NCI-H774 (cell line): ENCODE data around the gene WT1.
"Not testable (repeated sequence)": the region's sequence is repeated elsewhere in the genome, so short reads cannot be mapped to it uniquely, and the experiment has no call there.

Source experiments
- DNase-seq: peaks from one replicate; lab custom pipeline; 2025; lab: John Stamatoyannopoulos, UW

WT1 gene

GRCh38 chr11:32387411-32387810 is 47.9 kb downstream of the WT1 start:
- DNase-seq: no peak

GRCh38 chr11:32386770-32387377 is 48.5 kb downstream of the WT1 start:
- no peak for DNase-seq

GRCh38 chr11:32385998-32386397 is 49.3 kb downstream of the WT1 start:
- no peak for DNase-seq

DNA sequence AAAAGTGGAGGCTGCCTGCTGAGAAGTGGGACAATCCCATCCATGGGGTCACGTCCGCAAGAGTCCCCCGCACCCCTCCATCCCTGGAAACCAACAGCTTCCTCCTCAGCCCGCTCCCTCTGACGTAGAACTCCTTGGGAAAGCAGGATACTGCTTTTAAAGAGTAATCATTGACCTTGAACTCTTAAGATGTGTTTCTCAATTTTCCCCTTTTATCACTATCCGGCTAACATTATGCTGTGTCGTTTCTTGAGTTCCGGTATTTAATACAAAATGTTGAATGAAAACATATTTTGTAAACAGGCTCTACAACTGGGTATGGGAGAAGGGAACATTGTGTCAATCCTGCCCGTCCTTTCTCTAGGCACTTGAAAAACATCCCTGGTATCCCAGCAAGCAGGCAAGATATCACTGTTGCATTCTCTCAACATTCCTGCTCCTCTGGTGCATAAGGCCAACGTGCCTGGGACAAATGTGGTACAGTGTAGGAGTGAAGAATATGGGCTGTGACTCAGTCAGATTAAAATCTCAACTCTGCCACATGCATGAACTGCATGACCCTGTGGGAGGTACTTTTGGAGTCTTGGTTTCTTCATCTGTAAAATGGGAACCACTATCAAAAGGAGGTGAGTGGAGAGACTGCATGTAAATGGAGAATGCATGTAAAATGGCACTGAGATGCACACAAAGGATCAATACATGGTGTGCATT is 52.8 kb downstream of the WT1 start:
- no peak for DNase-seq

- no peak for DNase-seq
Observed at GRCh38 chr11:32381179-32381578, 54.2 kb downstream of the WT1 start.

DNA sequence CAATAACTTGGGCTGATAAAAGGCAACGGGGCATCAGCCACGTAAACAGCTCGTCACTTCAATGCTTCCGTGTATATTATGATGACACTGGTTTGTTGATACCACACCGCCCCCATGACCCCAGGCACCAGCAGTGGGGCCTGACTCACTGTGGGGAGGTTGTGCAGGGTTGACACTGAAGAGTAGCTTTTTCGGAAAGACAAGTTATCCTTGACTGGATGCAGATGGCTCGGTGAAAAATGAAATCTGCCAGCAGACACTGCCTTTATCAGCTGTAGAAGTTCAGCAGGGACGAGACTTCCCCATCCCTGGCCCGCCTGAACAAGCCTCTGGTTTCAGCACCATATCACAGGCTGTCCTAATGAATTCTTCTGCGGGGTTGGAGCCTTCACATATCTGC is 55.6 kb downstream of the WT1 start:
- DNase-seq: no peak

DNA sequence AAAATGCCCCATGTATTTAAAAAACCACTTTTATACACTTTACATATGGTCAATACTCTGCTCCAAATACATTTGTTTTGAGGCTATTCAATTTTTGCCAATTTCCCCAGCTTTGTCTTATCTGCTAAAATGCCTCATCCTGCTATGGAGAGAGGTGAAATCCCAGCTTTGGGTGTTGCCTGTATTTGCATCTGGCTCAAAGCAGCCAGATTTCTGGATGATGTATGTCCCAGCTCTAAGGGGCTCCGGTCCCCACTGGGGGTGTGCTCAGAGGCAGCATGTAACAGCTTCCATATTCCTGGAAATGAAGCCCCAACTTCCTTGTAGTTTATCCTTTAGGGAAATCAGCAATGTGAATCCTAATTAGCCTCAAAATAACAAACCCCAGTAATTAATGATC is 59.5 kb downstream of the WT1 start:
- no peak for DNase-seq

DNA sequence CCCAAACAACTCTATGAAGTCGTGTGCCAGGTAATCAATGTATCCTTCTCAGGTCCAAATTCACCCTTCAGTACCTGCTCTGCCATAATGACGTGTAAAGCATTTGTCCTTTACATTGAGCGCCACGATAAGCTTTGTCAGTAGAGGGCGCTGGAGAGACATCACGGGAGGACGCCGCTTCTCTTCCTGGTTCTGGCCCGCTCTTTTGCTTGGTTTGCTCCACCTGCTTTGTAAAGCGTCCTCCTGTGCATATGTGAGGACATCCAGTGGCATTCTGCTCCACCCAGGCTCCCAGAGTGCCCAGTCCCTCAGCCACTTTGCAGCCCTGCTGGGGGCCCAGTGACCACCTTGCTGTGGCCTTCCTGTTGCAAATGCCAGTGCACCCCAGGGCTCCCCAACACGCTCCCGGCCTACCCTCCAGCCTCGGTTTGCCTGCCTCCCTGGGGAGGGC is 61.1 kb downstream of the WT1 start:
- DNase-seq: no peak

- not testable (repeated sequence) for DNase-seq
Observed at GRCh38 chr11:32369987-32370386, 65.4 kb downstream of the WT1 start.

DNA sequence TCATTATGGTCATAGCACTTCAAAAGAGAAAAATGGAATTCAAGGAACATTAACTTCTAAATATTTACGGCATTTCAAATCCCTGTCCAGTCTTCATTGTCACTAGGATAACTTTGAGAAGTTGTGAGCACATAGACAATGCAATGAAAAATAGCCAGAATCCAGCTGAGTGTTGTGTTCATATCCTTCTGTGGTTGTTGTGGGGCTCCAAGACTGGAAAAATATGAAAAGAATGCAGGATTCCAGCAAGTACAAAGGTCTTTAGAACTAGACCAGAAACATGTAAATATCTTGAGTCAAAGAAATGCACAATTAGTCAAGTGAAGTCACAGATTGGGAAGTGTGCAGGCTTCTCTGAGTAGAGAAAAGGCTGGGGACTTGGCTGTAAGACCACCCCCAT is 68.7 kb downstream of the WT1 start:
- DNase-seq: no peak

DNA sequence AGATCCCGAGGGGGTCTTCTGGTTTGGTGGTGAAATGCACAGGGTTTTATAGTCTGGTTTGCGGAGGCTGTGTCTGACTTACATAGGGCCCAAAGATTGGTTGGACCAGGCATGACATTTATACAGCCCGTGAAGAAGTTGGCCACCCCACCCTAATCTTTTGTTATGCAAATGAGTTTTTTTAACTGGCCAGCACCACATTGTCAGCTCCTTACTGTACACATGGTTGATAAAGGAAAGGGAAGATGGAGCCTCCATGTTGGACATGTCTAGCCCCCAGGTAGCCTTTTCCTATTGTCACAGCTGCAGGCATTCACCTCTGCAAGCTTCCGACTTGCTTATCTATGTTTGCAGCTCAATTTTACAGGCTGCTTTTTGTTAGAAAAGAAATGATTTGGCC is 70.1 kb downstream of the WT1 start:
- no peak for DNase-seq

- DNase-seq: no peak
Observed at GRCh38 chr11:32358729-32359128, 76.6 kb downstream of the WT1 start.

DNA sequence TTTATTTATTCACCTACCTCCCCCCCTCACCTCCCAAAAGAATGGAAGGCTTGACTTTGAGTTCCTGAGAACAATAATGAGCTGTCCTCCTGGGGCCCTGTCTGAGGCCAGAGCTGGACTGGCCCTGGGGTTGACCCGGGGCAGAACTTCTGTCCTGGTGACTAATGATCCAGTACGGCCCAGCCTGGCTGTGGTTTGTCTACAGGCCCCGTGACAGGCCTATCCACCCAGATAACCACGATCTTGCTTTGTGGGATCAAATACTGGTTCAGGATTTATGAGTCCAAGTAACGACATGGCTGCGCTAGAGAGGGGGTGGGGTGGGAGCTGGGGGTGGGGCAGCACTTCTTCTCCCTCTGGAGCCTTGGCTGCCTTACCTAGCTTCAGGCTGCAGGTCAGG is 81.5 kb downstream of the WT1 start:
- DNase-seq: no peak

- DNase-seq: no peak
Observed at GRCh38 chr11:32348502-32348901, 86.8 kb downstream of the WT1 start.

DNA sequence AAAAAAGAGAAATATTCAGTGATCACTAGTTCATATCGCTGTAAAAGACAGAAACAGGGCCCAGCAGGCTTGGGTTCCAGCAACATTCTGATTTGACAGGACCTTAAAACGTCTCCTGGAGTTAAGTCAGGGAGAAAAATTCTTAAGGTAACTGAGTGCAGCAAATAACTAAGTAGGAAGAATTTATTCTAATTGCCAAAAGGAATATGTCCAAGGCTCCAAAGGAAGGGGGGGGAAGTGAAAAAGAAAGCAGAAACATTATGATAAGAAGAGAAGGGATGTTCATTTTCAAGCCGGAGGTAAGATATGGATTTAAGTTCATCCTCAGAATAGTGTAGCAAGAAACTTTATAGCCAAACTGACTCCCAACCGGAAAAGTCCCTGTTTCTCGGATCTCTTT is 90.4 kb downstream of the WT1 start:
- no peak for DNase-seq

DNA sequence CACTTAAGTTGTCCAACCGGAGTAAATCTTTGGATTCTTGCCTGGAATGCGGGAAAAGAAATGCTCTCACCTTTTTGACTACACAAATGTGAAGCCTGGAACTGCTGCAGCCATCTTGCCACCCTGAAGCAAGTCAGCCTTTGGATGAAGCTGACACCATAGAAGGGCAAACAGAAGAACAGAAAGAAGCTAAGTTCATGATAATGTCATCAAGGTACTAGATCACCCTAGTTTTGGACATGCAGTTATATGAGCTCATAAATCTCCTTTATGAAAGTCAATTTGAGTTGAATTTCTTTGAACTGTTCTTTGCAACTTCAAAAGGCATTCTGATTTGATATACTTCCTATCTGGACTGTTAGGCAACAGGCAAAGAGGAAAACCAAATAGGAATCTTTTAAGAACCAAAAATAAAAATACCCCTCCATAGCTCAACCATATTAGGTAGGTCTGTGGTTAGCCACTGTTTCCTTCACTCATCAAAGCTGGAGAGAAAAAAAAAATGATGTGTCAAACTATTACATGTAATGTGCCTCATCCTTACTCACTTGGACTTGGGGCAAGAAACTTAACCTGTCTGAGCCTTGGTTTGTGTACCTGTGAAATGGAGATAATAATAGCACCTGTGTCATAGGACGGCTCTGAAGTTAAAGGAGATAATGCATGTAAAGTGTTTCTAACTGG is 91.9 kb downstream of the WT1 start:
- DNase-seq: no peak

DNA sequence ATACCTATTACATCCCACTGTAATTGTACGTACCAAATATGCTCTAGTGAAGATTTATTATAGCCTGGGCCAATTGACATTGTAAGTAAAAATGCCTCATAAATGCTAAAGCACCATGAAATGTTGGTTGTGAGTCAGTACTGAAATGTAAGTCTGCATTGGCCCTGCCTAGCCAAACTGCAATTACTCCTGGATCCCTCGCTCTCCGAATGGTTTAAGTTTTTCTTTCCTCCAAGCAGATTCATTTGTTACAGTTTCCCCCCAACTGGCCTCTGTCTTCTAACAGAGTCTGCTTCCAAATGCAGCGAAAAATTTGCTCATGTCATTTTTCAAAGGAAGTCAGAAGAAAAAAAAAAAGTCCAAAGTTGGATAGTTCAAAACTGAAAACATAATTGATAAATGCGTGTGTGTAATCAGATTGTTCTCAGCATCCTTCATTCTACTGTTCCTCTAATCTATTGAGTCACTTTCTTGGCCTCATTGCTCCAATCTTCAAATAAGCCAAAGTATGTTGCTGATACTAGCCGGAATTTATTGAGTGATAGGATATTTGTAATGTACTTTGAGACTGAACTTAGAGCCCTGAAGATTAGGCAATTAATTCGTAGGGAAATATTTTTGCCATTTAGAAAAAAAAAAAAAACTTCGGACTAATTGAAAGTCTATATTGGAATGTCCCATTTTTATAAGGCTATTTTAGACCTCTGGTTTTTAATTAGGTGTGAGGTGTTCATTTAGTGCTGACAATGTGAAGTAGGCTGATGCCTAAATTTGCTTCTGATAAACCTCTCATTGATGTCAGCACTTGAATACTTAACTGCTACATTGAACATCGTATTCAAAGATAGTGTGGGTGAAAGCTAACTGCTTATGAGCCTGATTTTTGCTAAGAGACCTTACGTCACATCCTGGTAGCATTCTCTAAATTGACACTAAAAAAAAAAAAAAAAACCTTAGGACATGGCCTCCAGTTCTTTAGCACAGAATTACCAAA is 93.4 kb downstream of the WT1 start:
- no peak for DNase-seq

DNA sequence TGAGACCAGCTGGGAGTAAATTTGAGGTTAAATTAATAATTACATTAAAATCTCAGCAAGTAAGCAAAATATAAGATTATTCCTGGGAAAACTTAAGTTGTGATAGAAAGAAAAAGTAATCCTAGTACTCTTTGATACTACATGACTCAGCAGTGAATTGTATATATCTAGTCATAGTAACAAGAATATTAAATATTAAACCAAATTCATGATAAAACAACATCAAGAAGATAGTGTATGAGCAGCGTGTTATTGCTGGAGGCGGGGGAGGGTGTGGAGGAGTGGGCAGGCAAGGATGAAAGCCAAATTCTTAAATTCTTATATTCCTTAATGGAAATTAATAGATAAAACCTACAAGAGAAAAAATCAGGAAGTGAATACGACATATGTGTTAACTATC is 95.2 kb downstream of the WT1 start:
- DNase-seq: no peak
